Stimulated activated CD4-positive, alpha-beta T cell treated with anti-CD3 and anti-CD28 coated beads, Interleukin-4, amount 100 ng/mL, for 48 hours (primary cell): Measurements from ENCODE around the gene TES.
"Not testable (repeated sequence)": the region's sequence is repeated elsewhere in the genome, so short reads cannot be mapped to it uniquely, and the experiment has no call there.

ENCODE experiments used
- DNase-seq, 2 donors: peaks; one replicate each; pipeline ENCODE4 v3.0.0-alpha.2; 2020; ENCODE audit warnings: low read depth in 2 of 2

Gene TES

GRCh38 chr7:116242759-116243158 lies 32.4 kb downstream of the TES start:
- no peak for DNase-seq

DNA sequence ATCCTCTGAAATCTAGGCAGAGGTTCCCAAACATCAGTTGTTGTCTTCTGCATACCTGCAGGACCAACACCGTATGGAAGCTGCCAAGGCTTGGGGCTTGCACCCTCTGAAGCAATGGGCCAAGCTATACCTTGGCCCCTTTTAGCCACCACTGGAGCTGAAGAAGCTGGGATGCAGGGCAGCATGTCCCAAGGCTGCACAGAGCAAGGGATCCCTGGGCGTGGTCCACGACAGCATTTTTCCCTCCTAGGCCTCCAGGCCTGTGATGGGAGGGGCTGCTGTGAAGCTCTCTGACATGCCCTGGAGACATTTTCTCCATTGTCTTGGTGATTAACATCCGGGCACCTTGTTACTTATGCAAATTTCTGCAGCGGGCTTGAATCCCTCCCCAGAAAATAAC lies 34.5 kb downstream of the TES start:
- not testable (repeated sequence) for DNase-seq

- DNase-seq: no peak
These were observed 36.0 kb downstream of the TES start for GRCh38 chr7:116246357-116246756.

GRCh38 chr7:116249969-116250553 lies 39.7 kb downstream of the TES start:
- DNase-seq: no peak

DNA sequence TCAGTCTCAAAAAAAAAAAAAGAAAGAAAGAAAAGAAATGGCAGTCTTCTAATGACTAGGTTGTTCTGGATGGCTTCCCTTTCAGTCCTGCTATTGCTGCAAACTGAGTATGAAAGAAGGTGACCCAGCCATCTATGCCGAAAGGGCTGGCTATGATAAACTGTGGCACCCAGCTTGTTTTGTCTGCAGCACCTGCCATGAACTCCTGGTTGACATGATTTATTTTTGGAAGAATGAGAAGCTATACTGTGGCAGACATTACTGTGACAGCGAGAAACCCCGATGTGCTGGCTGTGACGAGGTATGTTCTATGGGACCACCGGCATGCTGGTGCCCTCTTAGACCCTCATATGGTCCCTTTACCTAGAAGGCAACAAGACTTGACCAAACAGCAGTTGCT lies 41.3 kb downstream of the TES start:
- DNase-seq: no peak

DNA sequence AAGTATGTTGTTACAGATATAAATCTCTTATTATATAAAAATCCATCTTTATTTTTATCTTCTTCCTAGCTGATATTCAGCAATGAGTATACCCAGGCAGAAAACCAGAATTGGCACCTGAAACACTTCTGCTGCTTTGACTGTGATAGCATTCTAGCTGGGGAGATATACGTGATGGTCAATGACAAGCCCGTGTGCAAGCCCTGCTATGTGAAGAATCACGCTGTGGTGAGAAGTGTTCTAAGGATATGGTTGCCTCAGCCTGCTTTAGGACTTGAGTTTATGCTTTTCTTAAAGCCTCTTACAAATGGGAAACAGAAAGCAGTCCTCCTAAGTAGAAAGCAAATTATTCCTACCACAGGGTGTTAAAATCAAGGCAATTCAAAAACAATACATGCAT lies 41.9 kb downstream of the TES start:
- DNase-seq: no peak

DNA sequence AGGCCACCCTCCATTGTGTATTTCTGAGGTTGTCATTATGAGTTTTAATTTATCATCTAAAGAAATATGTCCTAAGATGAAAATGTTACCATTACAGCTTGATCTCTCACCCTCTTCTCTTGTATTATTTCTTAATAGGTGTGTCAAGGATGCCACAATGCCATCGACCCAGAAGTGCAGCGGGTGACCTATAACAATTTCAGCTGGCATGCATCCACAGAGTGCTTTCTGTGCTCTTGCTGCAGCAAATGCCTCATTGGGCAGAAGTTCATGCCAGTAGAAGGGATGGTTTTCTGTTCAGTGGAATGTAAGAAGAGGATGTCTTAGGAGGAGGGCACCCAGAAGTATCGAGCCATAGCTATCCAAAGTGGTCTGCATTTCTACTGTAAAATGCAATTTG lies 46.8 kb downstream of the TES start:
- no peak for DNase-seq

- DNase-seq: peak; percentile 8 to 11
These were observed 48.4 kb downstream of the TES start for GRCh38 chr7:116258734-116259133.

- DNase-seq: no peak
These were observed 49.0 kb downstream of the TES start for GRCh38 chr7:116259156-116259870.

- no peak for DNase-seq
These were observed 49.6 kb downstream of the TES start for GRCh38 chr7:116259871-116260440.

DNA sequence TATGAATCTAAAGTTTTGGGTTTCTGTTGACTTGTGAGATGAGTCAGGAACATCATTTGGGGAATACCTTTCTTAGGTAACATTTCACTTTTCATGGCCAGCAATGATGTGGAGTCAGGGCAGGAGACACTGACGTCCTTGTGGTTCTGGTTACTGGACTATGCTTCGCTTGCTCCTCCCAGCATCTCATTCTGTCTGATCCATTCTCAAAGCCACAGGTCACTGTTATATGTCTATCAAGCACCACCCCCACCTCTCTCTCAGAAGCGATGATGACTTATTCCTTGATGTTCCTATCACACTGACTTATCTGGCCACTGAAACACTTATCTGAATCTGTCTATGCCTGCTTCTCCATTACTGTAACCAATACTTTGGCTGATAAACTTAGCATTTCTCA lies 51.6 kb downstream of the TES start:
- DNase-seq: no peak

GRCh38 chr7:116265881-116266280 lies 55.5 kb downstream of the TES start:
- no peak for DNase-seq

GRCh38 chr7:116269466-116269865 lies 59.1 kb downstream of the TES start:
- no peak for DNase-seq

- no peak for DNase-seq
These were observed 61.0 kb downstream of the TES start for GRCh38 chr7:116271161-116271913.

- no peak for DNase-seq
These were observed 61.9 kb downstream of the TES start for GRCh38 chr7:116271963-116272886.

GRCh38 chr7:116273283-116273917 lies 63.1 kb downstream of the TES start:
- DNase-seq: no peak

DNA sequence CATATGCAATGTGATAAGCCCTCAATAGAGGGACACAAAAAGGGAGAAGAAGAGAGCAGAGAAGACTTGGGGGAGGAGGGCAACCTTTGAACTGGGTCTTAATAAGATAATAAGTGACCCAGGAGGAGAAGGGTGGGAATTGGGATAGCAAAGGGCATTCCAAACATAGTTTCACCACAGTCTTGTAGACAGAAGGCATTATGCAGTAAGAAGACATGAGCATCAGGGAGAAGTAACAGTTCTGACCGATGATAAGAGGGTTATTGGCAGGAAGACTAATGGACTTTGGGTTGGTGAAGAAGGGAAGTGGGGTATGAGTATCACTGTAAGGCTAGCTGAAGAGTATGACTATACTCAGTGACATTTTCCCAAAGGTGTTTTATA lies 63.6 kb downstream of the TES start:
- DNase-seq: no peak

DNA sequence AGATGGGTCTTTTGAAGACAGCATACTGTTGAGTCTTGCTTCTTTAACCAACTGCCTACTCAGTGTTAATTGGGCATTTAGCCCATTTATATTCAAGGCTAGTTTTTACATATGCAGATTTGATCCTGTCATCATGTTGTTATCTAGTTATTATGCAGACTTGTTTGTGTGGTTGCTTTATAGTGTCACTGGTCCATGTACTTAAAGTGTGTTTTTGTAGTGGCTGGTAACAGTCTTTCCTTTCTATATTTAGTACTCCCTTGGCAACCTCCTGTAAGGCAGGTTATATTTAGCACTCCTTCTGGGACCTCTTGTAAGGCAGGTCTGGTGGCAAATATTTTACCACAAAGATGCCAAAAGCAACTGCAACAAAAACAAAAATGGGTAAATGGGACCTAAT lies 66.7 kb downstream of the TES start:
- no peak for DNase-seq

GRCh38 chr7:116279217-116279616 lies 68.9 kb downstream of the TES start:
- DNase-seq: no peak

GRCh38 chr7:116280803-116281202 lies 70.5 kb downstream of the TES start:
- no peak for DNase-seq

- DNase-seq: no peak
These were observed 73.4 kb downstream of the TES start for GRCh38 chr7:116283595-116284204.
